Fibroblast of the conjunctiva (primary cell): ENCODE results near the gene POMT2.
"Not testable (repeated sequence)": the region's sequence is repeated elsewhere in the genome, so short reads cannot be mapped to it uniquely, and the experiment has no call there.

Source experiments
- DNase-seq: peaks from one replicate; pipeline ENCODE4 v3.0.0-alpha.2; 2010; ENCODE audit warnings: low read depth

POMT2 gene

DNA sequence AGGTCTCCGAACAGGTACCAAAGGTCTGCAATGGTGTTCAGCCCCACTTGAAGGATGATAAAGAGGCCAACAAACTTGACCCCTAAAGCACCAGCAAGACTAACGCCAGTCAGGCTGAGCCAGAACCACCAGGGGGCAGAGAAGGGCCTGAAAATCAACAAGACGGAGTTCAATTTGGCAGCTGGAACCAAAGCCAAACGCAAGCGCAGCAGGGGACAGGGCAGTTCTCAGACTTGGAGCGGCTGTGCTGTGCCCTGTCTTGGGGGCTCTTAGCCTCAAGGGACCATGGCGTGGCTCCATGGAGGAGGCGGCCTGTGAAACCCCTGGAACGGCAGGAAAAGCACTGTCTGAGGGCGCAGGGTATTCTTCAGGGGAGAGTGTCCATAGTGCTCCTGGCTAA is 19.6 kb downstream of the POMT2 start:
- peak; percentile 79 for DNase-seq

GRCh38 chr14:77299771-77300170 is 20.9 kb downstream of the POMT2 start:
- DNase-seq, result no peak

- no peak for DNase-seq
Measured at GRCh38 chr14:77296906-77297305, 23.8 kb downstream of the POMT2 start.

- no peak for DNase-seq
Measured at GRCh38 chr14:77296155-77296554, 24.5 kb downstream of the POMT2 start.

- DNase-seq, result no peak
Measured at GRCh38 chr14:77290705-77291104, 30.0 kb downstream of the POMT2 start.

GRCh38 chr14:77286576-77286975 is 34.1 kb downstream of the POMT2 start:
- no peak for DNase-seq

DNA sequence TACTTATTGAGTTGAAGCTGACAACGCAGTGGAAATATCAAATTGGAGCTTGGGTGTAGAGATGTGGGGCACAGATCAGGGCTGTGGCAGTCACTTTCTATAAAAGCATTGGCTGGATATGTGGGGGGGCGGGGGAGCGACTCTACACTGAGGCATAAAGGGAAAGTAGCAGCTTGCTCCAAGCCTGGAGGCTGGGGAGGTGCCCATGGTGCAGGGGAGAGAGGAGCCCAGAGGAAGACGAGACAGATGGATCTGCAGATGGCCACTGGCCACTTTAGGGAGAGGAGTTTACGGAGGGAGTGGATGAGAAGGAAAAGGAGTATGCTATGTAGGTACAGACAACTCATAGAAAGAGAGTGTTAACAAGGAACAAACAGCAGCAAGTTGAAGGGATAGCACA is 36.2 kb downstream of the POMT2 start:
- DNase-seq, result no peak

DNA sequence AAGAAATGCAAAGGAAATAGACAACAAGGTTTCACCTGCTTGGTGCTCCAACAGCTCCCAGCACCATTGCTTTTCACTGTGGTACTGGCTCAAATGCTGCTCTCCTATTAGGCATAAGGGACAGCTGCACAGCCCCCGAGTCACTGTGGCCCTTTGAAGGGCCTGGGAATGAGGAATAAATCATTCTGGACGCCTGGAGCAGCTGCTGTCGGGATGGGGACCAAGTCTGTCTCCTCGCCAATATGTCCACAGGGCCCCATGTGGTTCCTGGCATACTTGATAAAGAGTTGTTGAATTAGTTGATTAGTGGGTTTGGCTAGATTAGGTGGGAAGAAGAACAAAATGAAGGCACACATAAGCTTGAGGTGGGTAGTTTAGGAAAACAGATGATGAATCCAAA is 36.6 kb downstream of the POMT2 start:
- no peak for DNase-seq

GRCh38 chr14:77281852-77282410 is 38.8 kb downstream of the POMT2 start:
- DNase-seq, result no peak

DNA sequence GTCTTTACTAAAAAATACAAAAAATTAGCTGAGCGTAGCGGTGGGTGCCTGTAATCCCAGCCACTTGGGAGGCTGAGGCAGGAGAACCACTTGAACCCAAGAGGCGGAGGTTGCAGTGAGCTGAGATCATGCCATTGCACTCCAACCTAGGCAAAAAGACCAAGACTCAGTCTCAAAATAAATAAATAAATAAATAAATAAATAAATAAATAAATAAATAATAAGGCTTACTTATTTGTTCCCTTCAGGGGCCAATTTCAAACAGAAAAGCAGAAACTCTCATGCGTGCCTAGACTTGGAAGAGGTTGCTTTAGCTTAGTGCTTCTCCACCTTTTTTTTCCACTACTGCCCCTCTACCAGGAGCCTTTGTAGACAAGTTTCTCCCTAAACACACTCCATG is 39.8 kb downstream of the POMT2 start:
- not testable (repeated sequence) for DNase-seq

DNA sequence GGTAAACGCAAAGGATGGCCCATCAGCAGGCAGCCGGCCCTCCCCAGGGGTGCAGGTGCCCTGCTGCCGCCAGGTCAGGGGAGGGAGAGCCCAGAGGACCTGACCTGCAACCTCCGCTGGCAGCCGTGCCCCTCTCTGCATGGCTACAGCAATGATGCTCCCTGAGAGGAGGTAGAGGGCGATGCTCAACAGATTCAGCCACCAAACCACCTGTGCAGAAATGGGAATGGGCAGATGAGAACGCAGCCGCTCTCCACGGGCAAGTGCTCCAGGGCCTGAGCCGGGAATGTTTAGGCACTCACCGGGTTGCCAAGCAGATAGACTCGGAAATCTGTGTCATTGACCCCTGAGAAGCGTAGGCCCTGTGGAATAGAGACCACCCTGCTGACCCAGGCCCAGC is 41.0 kb downstream of the POMT2 start:
- DNase-seq, result no peak

- DNase-seq, result no peak
Measured at GRCh38 chr14:77278461-77279230, 42.0 kb downstream of the POMT2 start.

GRCh38 chr14:77276959-77277358 is 43.7 kb downstream of the POMT2 start:
- DNase-seq, result no peak

DNA sequence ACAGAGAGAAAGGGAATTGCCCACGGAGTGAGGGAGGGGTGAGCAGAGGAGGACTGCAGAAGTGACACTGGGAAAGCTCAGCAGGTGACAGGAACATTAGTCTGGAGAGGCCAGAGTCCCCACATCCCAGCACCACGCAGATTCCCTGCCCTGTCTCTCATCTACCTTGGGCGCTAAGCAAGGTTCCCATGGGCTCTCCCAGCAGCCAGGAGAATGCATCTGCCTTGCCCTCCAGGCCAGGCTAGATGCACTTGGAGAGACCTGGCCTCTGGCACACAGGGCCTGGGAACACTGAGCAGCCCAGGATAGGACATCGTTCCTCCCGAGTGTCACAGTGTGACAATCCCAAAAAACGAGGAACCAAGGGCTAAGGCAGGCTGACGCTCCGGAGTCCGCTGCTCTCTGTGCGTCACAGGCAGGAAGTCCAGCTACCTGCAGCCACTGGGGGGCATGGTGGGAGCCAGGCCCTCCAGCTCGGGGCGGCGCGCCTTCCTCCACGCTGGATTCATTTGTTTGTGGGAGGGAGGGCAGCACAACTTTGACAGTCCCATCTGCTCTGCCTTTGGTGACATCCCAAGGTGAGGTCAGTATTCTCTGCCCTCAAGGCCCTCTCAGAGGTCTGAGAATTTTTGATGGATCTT is 44.3 kb downstream of the POMT2 start:
- DNase-seq, result no peak

GRCh38 chr14:77275601-77276017 is 45.1 kb downstream of the POMT2 start:
- no peak for DNase-seq

GRCh38 chr14:77275041-77275580 is 45.6 kb downstream of the POMT2 start:
- DNase-seq, result no peak

DNA sequence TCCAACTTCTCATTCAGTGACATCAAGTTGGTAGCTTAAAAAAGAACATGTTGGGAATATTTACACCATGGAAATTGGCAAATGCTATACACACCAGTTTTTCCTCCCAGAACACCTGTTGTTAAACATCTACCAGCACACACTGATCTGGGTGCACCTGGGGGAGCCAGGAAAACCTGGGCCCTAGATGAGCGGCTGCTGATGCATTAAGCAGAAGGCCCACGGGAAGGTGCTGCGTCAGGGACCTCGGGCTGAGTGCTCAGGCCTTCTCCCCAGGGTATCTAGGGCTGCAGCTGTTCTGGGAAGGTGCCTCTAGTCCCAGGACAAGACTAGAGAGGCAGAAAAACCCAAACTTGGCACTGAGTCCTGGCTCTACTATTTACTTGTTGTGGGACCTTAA is 46.9 kb downstream of the POMT2 start:
- no peak for DNase-seq

- no peak for DNase-seq
Measured at GRCh38 chr14:77272261-77272660, 48.4 kb downstream of the POMT2 start.

DNA sequence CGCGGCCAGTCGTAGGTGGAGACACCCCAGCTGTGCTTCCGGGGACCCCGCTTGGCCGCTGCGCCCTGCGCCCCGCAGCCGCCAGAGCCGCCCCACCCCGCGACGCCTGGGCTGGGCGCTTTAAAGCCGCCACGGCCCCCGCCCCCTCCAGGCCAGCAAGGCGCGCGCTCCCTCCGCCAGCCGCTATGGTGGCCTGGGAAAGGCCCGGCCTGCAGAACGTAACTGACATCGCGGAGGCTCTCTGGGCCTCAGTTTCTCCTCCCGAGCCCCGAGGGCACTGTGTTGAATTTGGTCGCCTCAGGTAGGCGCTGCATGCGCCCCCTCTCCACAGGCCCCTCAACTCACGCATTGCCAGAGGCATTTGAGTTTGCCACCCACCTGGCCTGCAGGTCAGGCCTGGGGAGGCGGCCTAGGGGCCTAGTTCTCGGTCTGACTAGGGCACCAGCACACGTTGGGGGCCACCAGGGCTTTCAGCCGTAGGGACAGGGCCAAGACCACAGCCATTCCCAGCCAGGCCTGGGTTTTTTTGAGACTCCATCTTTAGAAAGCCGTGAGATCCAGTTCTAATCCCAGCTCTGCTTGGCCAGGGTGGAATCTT is 49.5 kb downstream of the POMT2 start, which contains the start of gene NGB:
TSS of gene NGB (minus strand) at position 94 of the 598 bp plus-strand sequence. CDS start 269 bp downstream, outside the sequence.
- no peak for DNase-seq

- no peak for DNase-seq
Measured at GRCh38 chr14:77270361-77271112, 50.1 kb downstream of the POMT2 start.

DNA sequence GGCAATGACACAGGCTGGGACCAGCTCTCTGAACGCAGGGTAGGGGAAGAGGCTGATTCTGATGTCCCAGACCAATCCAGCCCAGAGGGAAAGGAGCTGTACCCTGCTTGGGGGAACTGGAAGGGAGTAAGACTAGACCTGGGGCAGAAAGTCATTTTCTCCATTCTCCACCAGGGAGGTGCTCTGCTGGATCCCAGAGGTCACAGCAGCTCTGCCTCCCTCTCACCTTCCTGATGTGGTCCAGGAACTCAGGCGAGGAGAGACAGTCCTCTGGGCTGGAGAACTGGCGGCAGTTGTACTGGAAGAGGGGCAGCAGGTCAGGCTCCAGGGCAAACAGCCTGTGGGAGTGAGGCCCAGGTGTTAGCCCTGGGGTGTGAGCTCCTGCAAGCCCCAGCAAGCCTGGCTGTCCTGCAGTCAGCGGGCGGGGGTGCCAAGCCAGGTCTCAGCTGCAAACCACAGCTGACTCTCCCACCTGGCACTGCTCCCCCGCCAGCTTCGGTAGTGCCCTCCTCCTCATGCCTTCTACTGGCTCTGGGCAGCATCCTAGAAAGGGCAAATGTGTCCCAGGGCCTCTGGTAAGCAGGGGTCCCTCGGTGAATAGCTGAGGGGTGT is 51.6 kb downstream of the POMT2 start:
- DNase-seq, result no peak
